IgD-negative memory B cell (primary cell): ENCODE data around the gene GPR15. TPM values are rescaled to one million over a fixed set of nuclear protein-coding genes. Genes with fewer than 3 reads are reported as not detected.

Source experiments
- H3K27ac Mint-ChIP-seq, 3 donors: one replicate each; pipeline ENCODE4 v1.8.0; 2020 to 2022; ENCODE audit warnings: mild to moderate bottlenecking in 3 of 3, mixed read lengths in 3 of 3, moderate library complexity in 1 of 3
- H3K27me3 Mint-ChIP-seq: one replicate; pipeline ENCODE4 v1.8.0; 2021; ENCODE audit warnings: mixed read lengths
- H3K36me3 Mint-ChIP-seq: one replicate; pipeline ENCODE4 v1.8.0; 2020; ENCODE audit warnings: mild to moderate bottlenecking, mixed read lengths
- H3K4me1 Mint-ChIP-seq, 3 donors: one replicate each; pipeline ENCODE4 v1.8.0; 2020 to 2022; ENCODE audit warnings: mixed read lengths in 3 of 3, mild to moderate bottlenecking in 1 of 3
- H3K4me3 Mint-ChIP-seq, 4 donors: one replicate each; pipeline ENCODE4 v1.8.0; 2020 to 2022; ENCODE audit warnings: mild to moderate bottlenecking in 4 of 4, mixed read lengths in 4 of 4, moderate library complexity in 3 of 4
- H3K9me3 Mint-ChIP-seq, 3 donors: one replicate each; pipeline ENCODE4 v1.8.0; 2020 to 2021; ENCODE audit warnings: mixed read lengths in 3 of 3, mild to moderate bottlenecking in 1 of 3
- polyA plus RNA-seq: library from polyadenylated mRNA; unstranded; fragments of 300-500 nt; fragmentation: Illumina TruSeq; gene quantifications from one replicate; pipeline ENCODE4 v1.2.3, GENCODE V29; 2021

Gene GPR15
- polyA plus RNA-seq, 1 donor from 2014 or later, result 3.1 TPM

GRCh38 chr3:98580401-98581386 lies 48.9 kb downstream of the GPR15 start:
- H3K9me3 Mint-ChIP-seq, result no peaks in the 10 kb centered on the region
- peaks cover 0 to 4% (median 0%) of the 10 kb centered on the region in 3 donors for H3K4me1 Mint-ChIP-seq
- no peaks in the 10 kb centered on the region for H3K27me3 Mint-ChIP-seq
- no peak overlapping the region for H3K27ac Mint-ChIP-seq
- peaks cover 12% of the 10 kb centered on the region for H3K36me3 Mint-ChIP-seq
- H3K4me3 Mint-ChIP-seq, result no peak overlapping the region

DNA sequence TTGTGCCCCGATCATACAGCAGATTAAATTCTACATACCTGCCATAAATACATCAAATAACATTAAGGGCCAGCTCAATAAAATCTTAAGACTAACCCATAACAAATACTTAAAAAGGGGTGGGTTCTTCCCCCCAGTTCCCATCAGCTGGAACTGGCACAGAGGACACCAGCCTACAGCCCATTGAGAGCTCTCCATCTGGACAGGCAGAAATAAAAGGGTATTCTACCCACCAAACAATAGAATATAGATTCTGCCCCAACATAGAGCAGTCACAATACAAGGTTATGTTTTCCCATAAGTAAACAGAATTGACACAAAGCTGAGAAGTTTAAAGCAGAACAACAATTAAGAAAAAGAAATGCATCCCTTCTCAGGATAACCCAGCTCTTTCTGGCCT lies 49.7 kb downstream of the GPR15 start:
- Mint-ChIP-seq H3K9me3 (no peaks in the 10 kb centered on the region), H3K27me3 (no peaks in the 10 kb centered on the region), H3K4me3 (no peak overlapping the region), H3K4me1 (peaks cover 0 to 4% (median 0%) of the 10 kb centered on the region in 3 donors), H3K36me3 (peaks cover 8% of the 10 kb centered on the region), H3K27ac (peak overlapping the region in 1 of 3 donors; percentile 76)

DNA sequence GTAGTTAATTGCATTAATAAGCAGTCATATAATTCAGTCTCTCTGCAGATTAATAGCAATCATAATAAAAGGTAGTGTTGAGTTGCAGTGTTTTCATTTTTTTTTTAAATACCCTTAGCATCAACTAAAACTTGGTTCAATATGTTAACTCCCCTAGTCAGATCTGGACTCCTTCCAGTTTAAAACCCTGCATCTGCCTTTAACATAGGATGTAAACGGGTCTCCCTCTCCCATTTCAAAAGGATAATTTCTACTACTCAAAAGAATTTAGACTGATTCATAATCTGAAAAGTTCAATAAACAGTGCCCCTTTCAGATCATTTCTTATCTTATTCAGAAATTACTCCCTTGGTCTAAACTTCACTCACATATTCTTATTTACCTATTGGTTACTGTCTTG lies 50.3 kb downstream of the GPR15 start:
- Mint-ChIP-seq H3K4me3 (no peak overlapping the region), H3K4me1 (peaks cover 0 to 3% (median 0%) of the 10 kb centered on the region in 3 donors), H3K36me3 (peaks cover 2% of the 10 kb centered on the region), H3K27me3 (no peaks in the 10 kb centered on the region), H3K27ac (no peak overlapping the region), H3K9me3 (no peaks in the 10 kb centered on the region)

- no peak overlapping the region for H3K27ac Mint-ChIP-seq
- H3K36me3 Mint-ChIP-seq, result peaks cover 2% of the 10 kb centered on the region
- no peaks in the 10 kb centered on the region for H3K9me3 Mint-ChIP-seq
- peaks cover 4 to 9% (median 5%) of the 10 kb centered on the region in 3 donors for H3K4me1 Mint-ChIP-seq
- no peaks in the 10 kb centered on the region for H3K27me3 Mint-ChIP-seq
- H3K4me3 Mint-ChIP-seq, result no peak overlapping the region
These were observed 52.0 kb downstream of the GPR15 start for GRCh38 chr3:98583766-98584165.

Other genes with a start within 250 kb of the GPR15 start
- gene OR5H2, start 249.5 kb upstream of the GPR15 start, polyA plus RNA-seq, result not detected
- gene OR5K4, start 178.1 kb upstream of the GPR15 start, polyA plus RNA-seq, result not detected
- not detected for gene OR5K3, start 141.3 kb upstream of the GPR15 start, polyA plus RNA-seq
- gene OR5K1, start 68.8 kb upstream of the GPR15 start, polyA plus RNA-seq, result not detected
- gene OR5K2, start 34.3 kb upstream of the GPR15 start, polyA plus RNA-seq, result not detected
- 39.8 TPM for gene CLDND1, start 9.1 kb upstream of the GPR15 start, polyA plus RNA-seq
- 5.7 TPM for gene CPOX, start 61.6 kb downstream of the GPR15 start, polyA plus RNA-seq
- not detected for gene ST3GAL6, start 231.4 kb downstream of the GPR15 start, polyA plus RNA-seq